NCI-H2081 (cell line): ENCODE results near the gene OSGEPL1.
"Not testable (repeated sequence)": the region's sequence is repeated elsewhere in the genome, so short reads cannot be mapped to it uniquely, and the experiment has no call there.

Experiments
- DNase-seq, 2 experiments: peaks; one replicate each; lab custom pipeline; 2025; lab: John Stamatoyannopoulos, UW

The OSGEPL1 gene

GRCh38 chr2:189729430-189729829 lies 33.2 kb downstream of the OSGEPL1 start:
- DNase-seq = no peak

- no peak for DNase-seq
Observed at GRCh38 chr2:189726849-189727248, 35.7 kb downstream of the OSGEPL1 start.

- DNase-seq = no peak
Observed at GRCh38 chr2:189726271-189726670, 36.3 kb downstream of the OSGEPL1 start.

- no peak for DNase-seq
Observed at GRCh38 chr2:189723192-189723591, 39.4 kb downstream of the OSGEPL1 start.

- DNase-seq = no peak
Observed at GRCh38 chr2:189719571-189719970, 43.0 kb downstream of the OSGEPL1 start.

GRCh38 chr2:189717593-189717992 lies 45.0 kb downstream of the OSGEPL1 start:
- not testable (repeated sequence) for DNase-seq

GRCh38 chr2:189709501-189710221 lies 52.9 kb downstream of the OSGEPL1 start:
- no peak for DNase-seq

- no peak for DNase-seq
Observed at GRCh38 chr2:189702071-189702470, 60.5 kb downstream of the OSGEPL1 start.

GRCh38 chr2:189700681-189701080 lies 61.9 kb downstream of the OSGEPL1 start:
- no peak for DNase-seq

- DNase-seq = peak; percentile 21 to 60
Observed at GRCh38 chr2:189698020-189698887, 64.3 kb downstream of the OSGEPL1 start.
